HepG2 (cell line): ENCODE measurements around the gene S1PR5. TPM values are rescaled to one million over a fixed set of nuclear protein-coding genes. Genes with fewer than 3 reads are reported as not detected.

Experiments
- AGO2 ChIP-seq: fragments of 200-400 bp; formaldehyde crosslinking; optimal IDR thresholded peaks from 2 replicates; pipeline ENCODE3; 2017; ENCODE audit warnings: mild to moderate bottlenecking, low read depth, low read length, moderate library complexity
- FOXO4 ChIP-seq: sonication (generic); formaldehyde crosslinking; conservative IDR thresholded peaks from 2 replicates; pipeline ENCODE4 v1.8.1; 2023; ENCODE audit warnings: missing genetic modification reagents
- FUBP1 ChIP-seq: sonication (generic); formaldehyde crosslinking; IDR thresholded peaks from 2 replicates; pipeline ENCODE4 v1.5.1; 2020; ENCODE audit warnings: missing genetic modification reagents, mild to moderate bottlenecking, borderline replicate concordance
- HMGA1 ChIP-seq: sonication (generic); formaldehyde crosslinking; conservative IDR thresholded peaks from 2 replicates; pipeline ENCODE4 v1.4.0; 2020; ENCODE audit warnings: missing genetic modification reagents
- KLF12 ChIP-seq: sonication (generic); formaldehyde crosslinking; IDR thresholded peaks from 2 replicates; pipeline ENCODE4 v1.4.0; 2020; ENCODE audit warnings: missing genetic modification reagents, borderline replicate concordance
- LBX2 ChIP-seq: sonication (generic); formaldehyde crosslinking; IDR thresholded peaks from 2 replicates; pipeline ENCODE4 v1.5.0; 2020; ENCODE audit warnings: missing genetic modification reagents, mild to moderate bottlenecking, borderline replicate concordance
- NCOA2 ChIP-seq: sonication (generic); formaldehyde crosslinking; IDR thresholded peaks from 2 replicates; pipeline ENCODE4 v1.8.0; 2022; ENCODE audit warnings: inconsistent platforms
- NFRKB ChIP-seq: fragments of 450-650 bp; IDR thresholded peaks from 2 replicates; pipeline ENCODE4 v1.6.1; 2017
- NFYC ChIP-seq: IDR thresholded peaks from 2 replicates; pipeline ENCODE4 v1.6.1; 2016; ENCODE audit warnings: missing genetic modification reagents, missing compliant biosample characterization
- PITX1 ChIP-seq: sonication (generic); formaldehyde crosslinking; IDR thresholded peaks from 2 replicates; pipeline ENCODE4 v1.5.1; 2020; ENCODE audit warnings: mild to moderate bottlenecking, missing genetic modification reagents
- SMARCC2 ChIP-seq: fragments of 450-650 bp; IDR thresholded peaks from 2 replicates; pipeline ENCODE4 v1.6.1; 2017; ENCODE audit warnings: antibody characterized with exemption, mild to moderate bottlenecking
- SOX13 ChIP-seq, 3 experiments: fragments of 450-650 bp in 1 of 3; sonication (generic) in 1 of 3; formaldehyde crosslinking in 1 of 3; IDR thresholded peaks in 2 of 3; conservative IDR thresholded peaks in 1 of 3; 2 replicates each; pipeline versions ENCODE4 v1.5.0 to v1.6.1; 2016 to 2020; ENCODE audit warnings: antibody characterized with exemption in 1 of 3, mild to moderate bottlenecking in 1 of 3, missing compliant biosample characterization in 1 of 3, missing genetic modification reagents in 1 of 3, moderate library complexity in 1 of 3
- THAP11 ChIP-seq: IDR thresholded peaks from 2 replicates; pipeline ENCODE4 v1.6.1; 2016; ENCODE audit warnings: missing biosample characterization, missing genetic modification reagents
- ZFP36 ChIP-seq: fragments of 150-350 bp; IDR thresholded peaks from 2 replicates; pipeline ENCODE4 v1.6.1; 2018; ENCODE audit warnings: borderline replicate concordance, low read length, low read depth; ENCODE audit not compliant: partially characterized antibody
- ZFP36L1 ChIP-seq: sonication (generic); formaldehyde crosslinking; IDR thresholded peaks from 2 replicates; pipeline ENCODE4 v1.8.0; 2022; ENCODE audit warnings: mild to moderate bottlenecking, missing genetic modification reagents, moderate library complexity
- ZFP41 ChIP-seq: sonication (generic); formaldehyde crosslinking; IDR thresholded peaks from 2 replicates; pipeline ENCODE4 v1.4.0; 2020; ENCODE audit warnings: mild to moderate bottlenecking, missing genetic modification reagents, borderline replicate concordance
- ZNF160 ChIP-seq: sonication (generic); formaldehyde crosslinking; IDR thresholded peaks from 2 replicates; pipeline ENCODE4 v1.8.0; 2022; ENCODE audit warnings: mild to moderate bottlenecking, inconsistent platforms, missing genetic modification reagents
- ZNF180 ChIP-seq: sonication (generic); formaldehyde crosslinking; IDR thresholded peaks from 2 replicates; pipeline ENCODE4 v1.4.0; 2020; ENCODE audit warnings: low read depth, missing genetic modification reagents, borderline replicate concordance
- ZNF570 ChIP-seq: sonication (generic); formaldehyde crosslinking; IDR thresholded peaks from 2 replicates; pipeline ENCODE4 v1.4.0; 2020; ENCODE audit warnings: mild to moderate bottlenecking, missing genetic modification reagents, borderline replicate concordance
- ZNF572 ChIP-seq: sonication (generic); formaldehyde crosslinking; IDR thresholded peaks from 2 replicates; pipeline ENCODE4 v1.5.1; 2020; ENCODE audit warnings: mild to moderate bottlenecking, missing genetic modification reagents
- ZNF607 ChIP-seq: sonication (generic); formaldehyde crosslinking; IDR thresholded peaks from 2 replicates; pipeline ENCODE4 v1.5.1; 2020; ENCODE audit warnings: missing genetic modification reagents, mild to moderate bottlenecking, borderline replicate concordance
- ZNF709 ChIP-seq: sonication (generic); formaldehyde crosslinking; IDR thresholded peaks from 2 replicates; pipeline ENCODE4 v1.5.0; 2020; ENCODE audit warnings: mild to moderate bottlenecking, missing genetic modification reagents
- ZNF724P ChIP-seq: sonication (generic); formaldehyde crosslinking; IDR thresholded peaks from 2 replicates; pipeline ENCODE4 v1.8.0; 2022; ENCODE audit warnings: missing genetic modification reagents, borderline replicate concordance
- ZNF883 ChIP-seq: sonication (generic); formaldehyde crosslinking; IDR thresholded peaks from 2 replicates; pipeline ENCODE4 v1.5.1; 2020; ENCODE audit warnings: mild to moderate bottlenecking, missing genetic modification reagents; ENCODE audit errors: not compliant biosample characterization
- polyA plus RNA-seq, 8 experiments: library from polyadenylated mRNA; depleted of rRNA in 3 of 8; stranded (reverse) in 7 of 8; unstranded in 1 of 8; fragments of >200 nt; fragmentation: Illumina TruSeq in 4 of 8; extraction: Trizol in 4 of 8; gene quantifications; 2 replicates each; pipeline versions ENCODE4 v1.2.1 to v1.2.3, GENCODE V29; 2011 to 2016; ENCODE audit warnings: low read depth in 4 of 8, missing spikeins in 1 of 8, mixed read lengths in 1 of 8; ENCODE audit not compliant: insufficient read depth in 1 of 8
- total RNA-seq, 5 experiments: library from RNA; depleted of rRNA; stranded (reverse); fragments of >200 nt; fragmentation: Illumina TruSeq; extraction: Trizol; gene quantifications; 2 replicates each; pipeline ENCODE4 v1.2.3, GENCODE V29; 2016; ENCODE audit warnings: low read depth in 1 of 5

Gene S1PR5
- total and polyA plus RNA-seq, 2 of the 13 experiments (the other 11 are each of a cell fraction or from before 2014, with no cell fraction given): 0.04 TPM; not detected in 1

- TF ChIP-seq ZFP41 (CRISPR knock-in tag) (peak; percentile 85; the same call in 1 of the 2 replicates), NFYC (CRISPR knock-in tag) (peak; percentile 55), ZFP36 (no peak), HMGA1 (CRISPR knock-in tag) (no peak), ZNF570 (CRISPR knock-in tag) (0 out of 2 replicates have a peak, but pooled peaks have one; percentile 38), NCOA2 (peak; percentile 60; the same call in 1 of the 2 replicates), NFRKB (no peak), PITX1 (no peak), ZNF160 (CRISPR knock-in tag) (no peak), THAP11 (CRISPR knock-in tag) (peak; percentile 82), ZNF572 (CRISPR knock-in tag) (no peak), ZFP36L1 (CRISPR knock-in tag) (peak; percentile 85; the same call in 1 of the 2 replicates), KLF12 (CRISPR knock-in tag) (peak; percentile 74; the same call in 1 of the 2 replicates), FUBP1 (CRISPR knock-in tag) (no peak), ZNF180 (no peak), ZNF724P (CRISPR knock-in tag) (peak; percentile 97), SMARCC2 (no peak), FOXO4 (no peak), ZNF709 (CRISPR knock-in tag) (peak; percentile 93), ZNF883 (CRISPR knock-in tag) (peak; percentile 96), AGO2 (peak; percentile 45), SOX13 (IDR thresholded peaks at IDR 0.05) (no peak; the same call in 1 of the 2 replicates), SOX13 (CRISPR knock-in tag; conservative IDR thresholded peaks at IDR 0.05 in 1 of 2, IDR thresholded peaks at IDR 0.05 in 1 of 2) (peak in 1 of 2 experiments; percentile 64; a peak in 2 of 4 replicates), ZNF607 (CRISPR knock-in tag) (peak; percentile 97), LBX2 (CRISPR knock-in tag) (peak; percentile 84; the same call in 1 of the 2 replicates)
Observed at GRCh38 chr19:10565567-10566407, 48.5 kb upstream of the S1PR5 start, which contains the start of gene KRI1 (continued).
